Retinal pigment epithelial cell (primary cell): ENCODE results near the gene FCN1.

Experiments used
- DNase-seq: peaks from one replicate; pipeline ENCODE4 v3.0.0-alpha.2; 2010; ENCODE audit warnings: low read depth
- H3K4me3 ChIP-seq: 2 replicates; pipeline ENCODE4 v1.5.1; 2011; ENCODE audit warnings: mild to moderate bottlenecking, low read length, control low read depth, moderate library complexity
- TF ChIP-seq, protein P1 (sequence below): conservative IDR thresholded peaks from 2 replicates; pipeline ENCODE4 v1.5.1; 2011; ENCODE audit warnings: low read depth, low read length, control low read depth, inconsistent platforms

FCN1 gene

GRCh38 chr9:134963546-134963945 is 45.8 kb upstream of the FCN1 start:
- no peak overlapping the region for H3K4me3 ChIP-seq
- DNase-seq, result no peak
- TF ChIP-seq, protein P1, sequence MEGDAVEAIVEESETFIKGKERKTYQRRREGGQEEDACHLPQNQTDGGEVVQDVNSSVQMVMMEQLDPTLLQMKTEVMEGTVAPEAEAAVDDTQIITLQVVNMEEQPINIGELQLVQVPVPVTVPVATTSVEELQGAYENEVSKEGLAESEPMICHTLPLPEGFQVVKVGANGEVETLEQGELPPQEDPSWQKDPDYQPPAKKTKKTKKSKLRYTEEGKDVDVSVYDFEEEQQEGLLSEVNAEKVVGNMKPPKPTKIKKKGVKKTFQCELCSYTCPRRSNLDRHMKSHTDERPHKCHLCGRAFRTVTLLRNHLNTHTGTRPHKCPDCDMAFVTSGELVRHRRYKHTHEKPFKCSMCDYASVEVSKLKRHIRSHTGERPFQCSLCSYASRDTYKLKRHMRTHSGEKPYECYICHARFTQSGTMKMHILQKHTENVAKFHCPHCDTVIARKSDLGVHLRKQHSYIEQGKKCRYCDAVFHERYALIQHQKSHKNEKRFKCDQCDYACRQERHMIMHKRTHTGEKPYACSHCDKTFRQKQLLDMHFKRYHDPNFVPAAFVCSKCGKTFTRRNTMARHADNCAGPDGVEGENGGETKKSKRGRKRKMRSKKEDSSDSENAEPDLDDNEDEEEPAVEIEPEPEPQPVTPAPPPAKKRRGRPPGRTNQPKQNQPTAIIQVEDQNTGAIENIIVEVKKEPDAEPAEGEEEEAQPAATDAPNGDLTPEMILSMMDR, result no peak

GRCh38 chr9:134962973-134963364 is 45.3 kb upstream of the FCN1 start:
- H3K4me3 ChIP-seq, result no peak overlapping the region
- no peak for DNase-seq
- TF ChIP-seq, protein P1, result no peak

DNA sequence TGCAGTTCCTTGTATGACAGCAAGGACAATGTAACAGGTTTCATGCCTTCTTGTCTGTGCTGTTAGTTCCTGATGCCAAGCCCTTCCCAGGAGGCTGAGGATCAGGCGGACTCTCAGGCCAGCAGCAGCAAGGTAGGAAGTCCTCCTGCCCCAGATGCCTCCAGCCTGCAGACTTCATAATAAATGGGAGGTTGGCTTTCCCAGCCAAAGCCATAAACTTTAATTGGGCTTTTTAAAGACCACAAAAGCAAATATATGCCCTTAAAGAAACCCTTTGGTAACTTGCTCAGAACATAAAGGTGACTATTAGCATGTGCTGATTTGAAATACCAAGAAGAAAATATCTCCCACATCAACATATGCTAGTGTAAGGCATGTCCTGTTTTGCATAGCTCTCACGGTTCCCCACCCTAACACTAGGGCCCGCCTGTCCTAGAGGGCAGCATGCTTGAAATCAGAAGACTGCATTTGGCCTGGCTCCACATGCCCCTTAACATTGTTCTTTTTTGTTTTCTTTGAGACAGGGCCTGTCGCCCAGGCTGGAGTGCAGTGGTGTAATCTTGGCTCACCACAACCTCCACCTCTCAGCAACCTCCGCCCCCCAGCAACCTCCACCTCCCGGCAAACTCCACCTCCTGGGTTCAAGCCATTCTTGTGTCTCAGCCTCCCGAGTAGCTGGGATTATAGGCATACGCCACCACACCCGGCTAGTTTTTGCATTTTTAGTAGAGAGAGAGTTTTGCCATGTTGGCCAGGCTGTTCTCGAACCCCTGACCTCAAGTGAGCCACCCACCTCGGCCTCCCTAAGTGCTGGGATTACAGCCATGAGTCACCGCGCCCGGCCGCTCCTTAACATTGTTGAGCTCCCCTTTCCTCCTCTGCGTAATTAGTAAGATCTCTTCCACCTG is 44.6 kb upstream of the FCN1 start:
- no peak for DNase-seq
- H3K4me3 ChIP-seq, result no peak overlapping the region
- TF ChIP-seq, protein P1, result no peak

DNA sequence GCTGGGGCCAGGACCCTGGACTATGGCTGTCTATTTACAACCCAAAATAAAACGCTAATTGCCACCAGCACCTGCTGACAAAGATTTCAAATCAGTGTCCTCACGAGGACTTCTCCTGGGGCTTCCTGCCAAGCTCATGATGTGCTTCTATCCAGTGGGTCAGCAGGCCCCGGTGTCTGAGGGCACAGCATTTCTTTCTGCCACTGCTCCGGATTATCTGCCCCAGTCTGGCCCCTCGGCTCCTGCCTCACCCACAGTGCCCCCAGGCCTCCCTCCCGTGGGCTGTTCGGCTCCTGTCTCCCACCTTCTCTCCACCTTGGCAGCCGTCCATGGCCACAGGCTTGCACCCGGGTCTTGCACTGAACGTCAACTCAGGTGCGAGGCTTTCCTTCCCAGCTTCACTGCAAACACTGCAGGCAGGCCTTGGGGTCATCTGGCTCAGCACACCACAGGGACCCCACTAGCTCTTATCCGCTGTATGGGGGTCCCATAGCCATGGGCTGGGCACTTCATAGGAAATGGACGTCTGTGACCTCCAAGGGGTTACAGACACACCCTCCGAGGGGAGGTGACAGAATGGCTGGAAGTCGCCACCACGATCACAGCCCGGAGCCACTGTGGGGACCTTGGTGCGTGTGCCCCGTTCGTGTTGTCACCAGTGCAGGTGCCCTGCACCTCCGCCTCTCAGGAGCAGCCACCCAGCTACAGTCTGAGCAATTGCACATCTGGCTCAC is 43.8 kb upstream of the FCN1 start:
- DNase-seq, result no peak
- no peak overlapping the region for H3K4me3 ChIP-seq
- TF ChIP-seq, protein P1, result no peak

GRCh38 chr9:134960701-134961181 is 43.0 kb upstream of the FCN1 start:
- TF ChIP-seq, protein P1, result no peak
- no peak overlapping the region for H3K4me3 ChIP-seq
- no peak for DNase-seq

- H3K4me3 ChIP-seq, result no peak overlapping the region
- TF ChIP-seq, protein P1, result no peak
- no peak for DNase-seq
Measured at GRCh38 chr9:134959971-134960310, 42.2 kb upstream of the FCN1 start.
